ENCODE data around the gene NADK.

DNA sequence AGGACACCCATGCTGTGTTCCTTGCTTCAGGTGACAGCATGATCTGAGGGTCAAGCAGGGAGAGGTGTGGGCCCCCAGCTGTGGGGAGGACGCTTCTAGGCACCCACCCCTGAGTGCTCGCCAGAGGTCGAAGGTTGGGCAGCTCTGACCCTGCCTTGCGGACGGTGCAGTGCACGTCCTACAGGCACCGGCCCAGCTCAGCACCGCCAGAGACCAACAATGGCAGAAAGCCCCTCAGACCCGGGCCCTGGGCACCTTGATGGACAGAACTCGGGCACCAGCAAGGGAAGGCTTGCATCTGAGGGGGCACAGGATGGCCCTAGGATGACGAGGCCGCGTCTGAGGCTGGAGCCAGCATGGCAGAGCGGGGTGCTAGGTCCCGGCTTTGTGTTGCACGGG is 24.7 kb downstream of the NADK start:
- TF ChIP-seq, protein P1, sequence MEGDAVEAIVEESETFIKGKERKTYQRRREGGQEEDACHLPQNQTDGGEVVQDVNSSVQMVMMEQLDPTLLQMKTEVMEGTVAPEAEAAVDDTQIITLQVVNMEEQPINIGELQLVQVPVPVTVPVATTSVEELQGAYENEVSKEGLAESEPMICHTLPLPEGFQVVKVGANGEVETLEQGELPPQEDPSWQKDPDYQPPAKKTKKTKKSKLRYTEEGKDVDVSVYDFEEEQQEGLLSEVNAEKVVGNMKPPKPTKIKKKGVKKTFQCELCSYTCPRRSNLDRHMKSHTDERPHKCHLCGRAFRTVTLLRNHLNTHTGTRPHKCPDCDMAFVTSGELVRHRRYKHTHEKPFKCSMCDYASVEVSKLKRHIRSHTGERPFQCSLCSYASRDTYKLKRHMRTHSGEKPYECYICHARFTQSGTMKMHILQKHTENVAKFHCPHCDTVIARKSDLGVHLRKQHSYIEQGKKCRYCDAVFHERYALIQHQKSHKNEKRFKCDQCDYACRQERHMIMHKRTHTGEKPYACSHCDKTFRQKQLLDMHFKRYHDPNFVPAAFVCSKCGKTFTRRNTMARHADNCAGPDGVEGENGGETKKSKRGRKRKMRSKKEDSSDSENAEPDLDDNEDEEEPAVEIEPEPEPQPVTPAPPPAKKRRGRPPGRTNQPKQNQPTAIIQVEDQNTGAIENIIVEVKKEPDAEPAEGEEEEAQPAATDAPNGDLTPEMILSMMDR (IDR thresholded peaks at IDR 0.05), result no peak
- no peak for TF ChIP-seq SIN3A (IDR thresholded peaks at IDR 0.05; ENCODE audit: borderline replicate concordance, insufficient read depth, low read depth, low read length)

All from Panc1 (cell line).